Medulla oblongata (tissue), 1 donor: ENCODE results near the gene NCBP1.
"Not testable (repeated sequence)": the region's sequence is repeated elsewhere in the genome, so short reads cannot be mapped to it uniquely, and the experiment has no call there.

Experiments used
- DNase-seq: peaks from one replicate; pipeline ENCODE4 v3.0.0-alpha.2; 2015; ENCODE audit errors: extremely low spot score

Gene NCBP1

GRCh38 chr9:97632985-97633858 is at the start of gene NCBP1, which contains the start of gene TSTD2:
TSS of gene NCBP1 (plus strand) at chr9:97633821. CDS start at chr9:97633882, 61 bp downstream.
TSS of gene TSTD2 (minus strand) at chr9:97633368. CDS start at chr9:97627562, 5,806 bp downstream.
- peak; percentile 98 for DNase-seq

- not testable (repeated sequence) for DNase-seq
These were observed 48.8 kb upstream of the NCBP1 start for GRCh38 chr9:97584778-97585177.

GRCh38 chr9:97586909-97587308 is 46.7 kb upstream of the NCBP1 start:
- not testable (repeated sequence) for DNase-seq

- DNase-seq = peak; percentile 54
These were observed 42.1 kb upstream of the NCBP1 start for GRCh38 chr9:97591535-97591934.

GRCh38 chr9:97592126-97592525 is 41.5 kb upstream of the NCBP1 start:
- no peak for DNase-seq

GRCh38 chr9:97593960-97594359 is 39.7 kb upstream of the NCBP1 start:
- no peak for DNase-seq

GRCh38 chr9:97594381-97594921 is 39.2 kb upstream of the NCBP1 start:
- DNase-seq = no peak

- DNase-seq = no peak
These were observed 36.7 kb upstream of the NCBP1 start for GRCh38 chr9:97596906-97597305.

GRCh38 chr9:97598461-97599288 is 34.9 kb upstream of the NCBP1 start:
- peak; percentile 91 for DNase-seq

- no peak for DNase-seq
These were observed 34.2 kb upstream of the NCBP1 start for GRCh38 chr9:97599314-97599846.

- no peak for DNase-seq
These were observed 32.9 kb upstream of the NCBP1 start for GRCh38 chr9:97600531-97601227.

GRCh38 chr9:97601228-97601898 is 32.3 kb upstream of the NCBP1 start:
- DNase-seq = no peak

- DNase-seq = no peak
These were observed 31.2 kb upstream of the NCBP1 start for GRCh38 chr9:97602430-97602829.

- DNase-seq = no peak
These were observed 28.5 kb upstream of the NCBP1 start for GRCh38 chr9:97604901-97605645.

- peak; percentile 90 for DNase-seq
These were observed 18.1 kb upstream of the NCBP1 start for GRCh38 chr9:97615439-97616072.

- no peak for DNase-seq
These were observed 15.6 kb upstream of the NCBP1 start for GRCh38 chr9:97617939-97618416.

- not testable (repeated sequence) for DNase-seq
These were observed 13.6 kb upstream of the NCBP1 start for GRCh38 chr9:97620063-97620462.

GRCh38 chr9:97622483-97622882 is 11.1 kb upstream of the NCBP1 start:
- not testable (repeated sequence) for DNase-seq

GRCh38 chr9:97623946-97624345 is 9.7 kb upstream of the NCBP1 start:
- no peak for DNase-seq
